Spleen (tissue), 11 donors: ENCODE data around the gene ZNF586. TPM values are rescaled to one million over a fixed set of nuclear protein-coding genes. Genes with fewer than 3 reads are reported as not detected.
"Not testable (repeated sequence)": the region's sequence is repeated elsewhere in the genome, so short reads cannot be mapped to it uniquely, and the experiment has no call there.

Source experiments
- DNase-seq: peaks from one replicate; pipeline ENCODE4 v3.0.0-alpha.2; 2020
- H3K27ac ChIP-seq, 8 donors: fragments of 200-600 bp; sonication (generic) in 7 of 8; 1 replicate in 4 of 8; 2 replicates in 4 of 8; pipeline versions ENCODE4 v1.5.0 to v1.8.0; 2016 to 2021; ENCODE audit warnings: inconsistent platforms in 4 of 8, mild to moderate bottlenecking in 4 of 8, moderate library complexity in 1 of 8
- H3K27me3 ChIP-seq, 7 donors: fragments of 200-600 bp; sonication (generic) in 6 of 7; replicated peaks in 1 of 7; 1 replicate in 4 of 7; 2 replicates in 3 of 7; pipeline versions ENCODE4 v1.5.0 to v1.8.0; 2016 to 2021; ENCODE audit warnings: inconsistent platforms in 3 of 7, mild to moderate bottlenecking in 1 of 7
- H3K36me3 ChIP-seq, 6 donors: fragments of 200-600 bp; sonication (generic) in 5 of 6; 1 replicate in 4 of 6; 2 replicates in 2 of 6; pipeline versions ENCODE4 v1.5.0 to v1.8.0; 2016 to 2021; ENCODE audit warnings: inconsistent platforms in 2 of 6
- H3K4me1 ChIP-seq, 6 donors: fragments of 200-600 bp; sonication (generic) in 5 of 6; 1 replicate in 3 of 6; 2 replicates in 3 of 6; pipeline versions ENCODE4 v1.5.0 to v1.8.0; 2016 to 2021; ENCODE audit warnings: inconsistent platforms in 3 of 6
- H3K4me3 ChIP-seq, 8 donors: fragments of 200-600 bp; sonication (generic) in 7 of 8; 1 replicate in 4 of 8; 2 replicates in 4 of 8; pipeline versions ENCODE4 v1.5.0 to v1.8.0; 2016 to 2021; ENCODE audit warnings: inconsistent platforms in 4 of 8, mild to moderate bottlenecking in 4 of 8, moderate library complexity in 2 of 8
- H3K9me3 ChIP-seq, 8 donors: fragments of 200-600 bp; sonication (generic) in 7 of 8; 1 replicate in 4 of 8; 2 replicates in 4 of 8; pipeline versions ENCODE4 v1.5.0 to v1.8.0; 2016 to 2021; ENCODE audit warnings: inconsistent platforms in 4 of 8
- CTCF ChIP-seq, 11 experiments: fragments of 200-600 bp in 7 of 11; fragments of 450-650 bp in 4 of 11; sonication (generic) in 4 of 11; IDR thresholded peaks in 8 of 11; conservative IDR thresholded peaks in 3 of 11; 1 replicate in 7 of 11; 2 replicates in 4 of 11; pipeline versions ENCODE4 v1.4.0 to v1.8.0; 2016 to 2021; ENCODE audit warnings: antibody characterized with exemption in 11 of 11, inconsistent platforms in 4 of 11, mild to moderate bottlenecking in 1 of 11
- POLR2A ChIP-seq, 3 donors: fragments of 450-650 bp; IDR thresholded peaks; one replicate each; pipeline ENCODE4 v1.5.1; 2017; ENCODE audit warnings: antibody characterized with exemption in 3 of 3, mild to moderate bottlenecking in 1 of 3
- POLR2AphosphoS5 ChIP-seq, 3 donors: sonication (generic); formaldehyde crosslinking; IDR thresholded peaks; one replicate each; pipeline ENCODE4 v1.5.1; 2017; ENCODE audit warnings: antibody characterized with exemption in 3 of 3
- WGBS, 5 donors: extraction: QIAGEN DNeasy Blood & Tissue Kit in 3 of 5; methylation state at CpG; one replicate each; pipeline versions ENCODE4 v1.1.5 to v1.1.7; 2013 to 2018; 5-methylcytosine and 5-hydroxymethylcytosine counted together
- intact Hi-C: fragments of 100-400 bp; cut with DNase I; formaldehyde crosslinking; loops from one replicate; pipeline ENCODE4 v1.15.0; 2023; ENCODE audit warnings: low total_unique reads
- polyA plus RNA-seq, 3 donors: library from polyadenylated mRNA; stranded (reverse); fragments of 200-250 nt; gene quantifications; one replicate each; pipeline ENCODE4 v1.2.1, GENCODE V29; 2013
- total RNA-seq, 7 donors: library from RNA; depleted of rRNA in 3 of 7; stranded (reverse); fragments of >200 nt in 3 of 7; fragmentation: NEBNext Ultra II Directional in 4 of 7; extraction: Animal tissue kit (Norgen Biotek cat#: 25700) in 4 of 7; gene quantifications; one replicate each; pipeline versions ENCODE4 v1.1.0 to v1.2.1, GENCODE V29; 2016 to 2021
- donor health status: healthy with polysubstance abuse.
- donor health status: DM: no; HTN: no; CAD: no; lungs with moderate emphysema.
- donor health status: DM: no; HTN: no; CAD: no.
- donor health status: Bipolar disorder and iron deficiency.
- donor health status: healthy.
- donor health status: DM: no; HTN: no; CAD: no.
- donor health status: DM: yes; HTN: yes; CAD: no.

Gene ZNF586
- total and polyA plus RNA-seq, 10 donors, result 7.3 to 45.6 (median 31.8) TPM

GRCh38 chr19:57738320-57738719 lies 31.2 kb upstream of the ZNF586 start:
- Histone ChIP-seq H3K4me3 (peak overlapping the region in 1 of 8 donors; percentile 31), H3K27ac (peak overlapping the region in 1 of 8 donors; percentile 38), H3K4me1 (peaks cover 0 to 12% (median 3%) of the 10 kb centered on the region in 6 donors)
- WGBS, 5 donors, result 7 to 15% (median 8%) methylated on average over 9 to 10 of the region's 10 CpGs
- peak; percentile 81 for DNase-seq
- peak; percentile 39 to 82 (median 66) for TF ChIP-seq CTCF (IDR thresholded peaks at IDR 0.05 in 8 of 11, conservative IDR thresholded peaks at IDR 0.05 in 3 of 11)
- H3K9me3 ChIP-seq, intact Hi-C loops, H3K27me3 ChIP-seq, H3K36me3 ChIP-seq: not testable (repeated sequence)

DNA sequence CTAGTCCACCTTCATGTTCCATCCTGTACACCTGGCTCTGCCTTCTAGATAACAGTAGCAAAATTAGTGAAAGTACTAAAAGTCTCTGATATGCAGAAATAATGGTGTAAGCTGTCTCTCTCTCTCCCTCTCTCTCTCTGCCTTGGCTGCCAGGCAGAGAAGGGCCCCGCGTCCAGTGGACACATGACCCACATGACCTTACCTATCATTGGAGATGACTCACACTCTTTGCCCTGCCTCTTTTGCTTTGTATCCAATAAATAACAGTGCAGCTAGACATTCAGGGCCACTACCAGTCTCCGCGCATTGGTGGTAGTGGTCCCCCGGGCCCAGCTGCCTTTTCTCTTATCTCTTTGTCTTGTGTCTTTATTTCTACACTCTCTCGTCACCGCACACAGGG lies 30.7 kb upstream of the ZNF586 start:
- intact Hi-C loops, result not testable (repeated sequence)

DNA sequence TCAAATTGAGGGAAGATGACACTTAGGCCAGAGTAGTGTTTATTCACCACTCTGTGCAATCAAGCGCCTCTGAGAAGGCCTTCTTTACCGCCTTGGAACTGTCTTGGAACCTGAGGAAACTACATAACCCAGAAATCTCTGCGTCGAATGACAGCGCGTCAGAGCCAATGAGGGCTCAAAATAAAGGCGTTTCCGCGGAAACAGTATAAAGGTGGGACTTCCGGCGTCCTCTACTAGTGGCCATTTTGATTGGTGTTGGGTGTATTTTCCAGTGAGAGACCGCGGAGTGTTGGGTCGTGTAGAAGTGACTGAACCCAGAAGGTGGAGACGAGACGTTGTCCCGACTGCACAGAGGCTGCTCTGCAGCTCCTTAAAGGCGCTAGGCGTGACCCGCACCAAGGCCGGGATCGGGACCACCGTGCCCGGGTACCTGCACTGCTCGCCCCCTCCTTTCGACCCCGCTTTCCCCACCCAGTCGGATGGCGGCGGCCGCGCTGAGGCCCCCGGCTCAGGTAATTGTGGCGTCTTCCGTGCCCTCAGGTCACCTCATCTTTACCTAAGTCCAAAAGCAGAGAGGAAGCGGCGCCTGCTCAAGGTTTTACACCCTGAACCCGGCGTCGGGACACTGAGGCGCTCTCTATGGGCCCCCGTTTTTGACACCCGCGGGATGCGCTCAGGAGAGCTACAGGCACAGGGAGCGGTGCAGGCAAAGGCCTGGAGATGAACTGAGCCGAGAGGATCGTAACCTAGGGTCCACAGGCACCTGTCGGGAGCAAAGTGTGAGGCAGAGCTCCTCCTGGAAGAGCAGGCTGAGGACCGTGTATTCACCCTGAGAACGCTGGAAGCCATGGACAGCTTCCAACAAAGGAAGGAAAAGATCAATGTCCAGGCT lies 22.6 kb upstream of the ZNF586 start, which contains the start of gene ZNF776:
Gene ZNF776 (plus strand): TSS at position 236 of the 892 bp plus-strand sequence. CDS start 244 bp downstream, at position 480.
- TF ChIP-seq POLR2A (IDR thresholded peaks at IDR 0.05), result no peak
- peak in 3 of 11 experiments; percentile 11 to 25 (median 18) for TF ChIP-seq CTCF (IDR thresholded peaks at IDR 0.05 in 8 of 11, conservative IDR thresholded peaks at IDR 0.05 in 3 of 11)
- TF ChIP-seq POLR2AphosphoS5 (IDR thresholded peaks at IDR 0.05), result peak; percentile 77 to 86 (median 80)

More for the DNA sequence above, 30.7 kb upstream of the ZNF586 start:
- peaks cover 0 to 12% (median 3%) of the 10 kb centered on the region in 6 donors for H3K4me1 ChIP-seq
- not testable (repeated sequence) for H3K36me3 ChIP-seq, H3K9me3 ChIP-seq, DNase-seq, H3K27me3 ChIP-seq
- WGBS, 5 donors, result 82 to 94% (median 87%) methylated on average over 7 of the region's 7 CpGs
- H3K4me3 ChIP-seq, result peak overlapping the region in 1 of 8 donors; percentile 31
- H3K27ac ChIP-seq, result peak overlapping the region in 1 of 8 donors; percentile 38

DNA sequence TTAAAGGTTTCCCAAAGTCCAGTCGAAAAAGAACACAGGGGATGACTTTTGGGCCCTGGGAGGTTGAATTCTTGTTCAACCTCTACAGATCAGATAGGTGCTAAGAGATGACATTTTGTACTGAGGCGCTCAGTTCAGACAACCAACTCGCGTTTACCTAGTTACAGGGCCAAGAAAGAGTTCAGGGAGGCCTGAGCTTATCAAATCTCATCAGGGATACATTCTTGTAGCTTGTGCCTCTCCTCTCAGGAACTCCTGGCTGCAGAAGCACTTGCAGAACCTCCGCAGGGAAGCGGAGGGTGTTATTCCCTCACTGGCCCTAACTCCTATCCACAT lies 22.0 kb upstream of the ZNF586 start:
- no peaks in the 10 kb centered on the region for H3K27me3 ChIP-seq
- intact Hi-C loops, result no loop called here
- DNase-seq, result no peak
- TF ChIP-seq POLR2A (IDR thresholded peaks at IDR 0.05), result no peak
- TF ChIP-seq CTCF (IDR thresholded peaks at IDR 0.05 in 8 of 11, conservative IDR thresholded peaks at IDR 0.05 in 3 of 11), result no peak
- no peak for TF ChIP-seq POLR2AphosphoS5 (IDR thresholded peaks at IDR 0.05)
- H3K27ac ChIP-seq, result peak overlapping the region in 5 of 8 donors; percentile 88 to 94 (median 93)
- H3K4me1 ChIP-seq, result peaks cover 8 to 41% (median 26%) of the 10 kb centered on the region in 6 donors
- H3K36me3 ChIP-seq, result peaks cover 12 to 47% (median 42%) of the 10 kb centered on the region in 6 donors
- WGBS, 5 donors, result 47 to 60% (median 51%) methylated on average over 6 of the region's 6 CpGs
- peaks cover 0 to 52% (median 46%) of the 10 kb centered on the region in 8 donors for H3K9me3 ChIP-seq
- peak overlapping the region; percentile 84 to 98 (median 91) for H3K4me3 ChIP-seq

More for the DNA sequence above, 22.6 kb upstream of the ZNF586 start, which contains the start of gene ZNF776:
- peak within 1 kb of the TSS; percentile 84 to 98 (median 91) for H3K4me3 ChIP-seq
- peaks cover 6 to 40% (median 36%) of the 10 kb centered on the region in 6 donors for H3K36me3 ChIP-seq
- H3K9me3 ChIP-seq, result peaks cover 0 to 46% (median 40%) of the 10 kb centered on the region in 8 donors
- peaks cover 8 to 41% (median 26%) of the 10 kb centered on the region in 6 donors for H3K4me1 ChIP-seq
- H3K27me3 ChIP-seq, result no peaks in the 10 kb centered on the region
- H3K27ac ChIP-seq, result peak within 1 kb of the TSS; percentile 75 to 94 (median 92)
- intact Hi-C loops, result no loop called here
- DNase-seq, result peak; percentile 90
- 2 to 3% (median 2%) methylated on average over 19 to 51 of the region's 51 CpGs for WGBS, 5 donors
